ENCODE results near the gene TGFBR3L. TPM values are rescaled to one million over a fixed set of nuclear protein-coding genes. Genes with fewer than 3 reads are reported as not detected.
A peak's percentile ranks its signal among the peaks of the same experiment; 100 is the strongest.

TGFBR3L gene
- total and polyA plus RNA-seq, 2 of the 13 experiments (the other 11 are each of a cell fraction or from before 2014, with no cell fraction given) = 0.20 to 1.0 TPM

- TF ChIP-seq, protein P1, sequence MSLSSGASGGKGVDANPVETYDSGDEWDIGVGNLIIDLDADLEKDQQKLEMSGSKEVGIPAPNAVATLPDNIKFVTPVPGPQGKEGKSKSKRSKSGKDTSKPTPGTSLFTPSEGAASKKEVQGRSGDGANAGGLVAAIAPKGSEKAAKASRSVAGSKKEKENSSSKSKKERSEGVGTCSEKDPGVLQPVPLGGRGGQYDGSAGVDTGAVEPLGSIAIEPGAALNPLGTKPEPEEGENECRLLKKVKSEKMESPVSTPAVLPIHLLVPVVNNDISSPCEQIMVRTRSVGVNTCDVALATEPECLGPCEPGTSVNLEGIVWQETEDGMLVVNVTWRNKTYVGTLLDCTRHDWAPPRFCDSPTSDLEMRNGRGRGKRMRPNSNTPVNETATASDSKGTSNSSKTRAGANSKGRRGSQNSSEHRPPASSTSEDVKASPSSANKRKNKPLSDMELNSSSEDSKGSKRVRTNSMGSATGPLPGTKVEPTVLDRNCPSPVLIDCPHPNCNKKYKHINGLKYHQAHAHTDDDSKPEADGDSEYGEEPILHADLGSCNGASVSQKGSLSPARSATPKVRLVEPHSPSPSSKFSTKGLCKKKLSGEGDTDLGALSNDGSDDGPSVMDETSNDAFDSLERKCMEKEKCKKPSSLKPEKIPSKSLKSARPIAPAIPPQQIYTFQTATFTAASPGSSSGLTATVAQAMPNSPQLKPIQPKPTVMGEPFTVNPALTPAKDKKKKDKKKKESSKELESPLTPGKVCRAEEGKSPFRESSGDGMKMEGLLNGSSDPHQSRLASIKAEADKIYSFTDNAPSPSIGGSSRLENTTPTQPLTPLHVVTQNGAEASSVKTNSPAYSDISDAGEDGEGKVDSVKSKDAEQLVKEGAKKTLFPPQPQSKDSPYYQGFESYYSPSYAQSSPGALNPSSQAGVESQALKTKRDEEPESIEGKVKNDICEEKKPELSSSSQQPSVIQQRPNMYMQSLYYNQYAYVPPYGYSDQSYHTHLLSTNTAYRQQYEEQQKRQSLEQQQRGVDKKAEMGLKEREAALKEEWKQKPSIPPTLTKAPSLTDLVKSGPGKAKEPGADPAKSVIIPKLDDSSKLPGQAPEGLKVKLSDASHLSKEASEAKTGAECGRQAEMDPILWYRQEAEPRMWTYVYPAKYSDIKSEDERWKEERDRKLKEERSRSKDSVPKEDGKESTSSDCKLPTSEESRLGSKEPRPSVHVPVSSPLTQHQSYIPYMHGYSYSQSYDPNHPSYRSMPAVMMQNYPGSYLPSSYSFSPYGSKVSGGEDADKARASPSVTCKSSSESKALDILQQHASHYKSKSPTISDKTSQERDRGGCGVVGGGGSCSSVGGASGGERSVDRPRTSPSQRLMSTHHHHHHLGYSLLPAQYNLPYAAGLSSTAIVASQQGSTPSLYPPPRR (CRISPR knock-in tag; IDR thresholded peaks at IDR 0.05; ENCODE audit: borderline replicate concordance) = no peak
- TF ChIP-seq ZNF326 (CRISPR knock-in tag; IDR thresholded peaks at IDR 0.05; ENCODE audit: borderline replicate concordance) = no peak
- TF ChIP-seq LRRFIP1 (CRISPR knock-in tag; conservative IDR thresholded peaks at IDR 0.05) = no peak
- TF ChIP-seq, protein P2, sequence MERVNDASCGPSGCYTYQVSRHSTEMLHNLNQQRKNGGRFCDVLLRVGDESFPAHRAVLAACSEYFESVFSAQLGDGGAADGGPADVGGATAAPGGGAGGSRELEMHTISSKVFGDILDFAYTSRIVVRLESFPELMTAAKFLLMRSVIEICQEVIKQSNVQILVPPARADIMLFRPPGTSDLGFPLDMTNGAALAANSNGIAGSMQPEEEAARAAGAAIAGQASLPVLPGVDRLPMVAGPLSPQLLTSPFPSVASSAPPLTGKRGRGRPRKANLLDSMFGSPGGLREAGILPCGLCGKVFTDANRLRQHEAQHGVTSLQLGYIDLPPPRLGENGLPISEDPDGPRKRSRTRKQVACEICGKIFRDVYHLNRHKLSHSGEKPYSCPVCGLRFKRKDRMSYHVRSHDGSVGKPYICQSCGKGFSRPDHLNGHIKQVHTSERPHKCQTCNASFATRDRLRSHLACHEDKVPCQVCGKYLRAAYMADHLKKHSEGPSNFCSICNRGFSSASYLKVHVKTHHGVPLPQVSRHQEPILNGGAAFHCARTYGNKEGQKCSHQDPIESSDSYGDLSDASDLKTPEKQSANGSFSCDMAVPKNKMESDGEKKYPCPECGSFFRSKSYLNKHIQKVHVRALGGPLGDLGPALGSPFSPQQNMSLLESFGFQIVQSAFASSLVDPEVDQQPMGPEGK (CRISPR knock-in tag; IDR thresholded peaks at IDR 0.05) = peak; percentile 83
- 0 out of 2 replicates have a peak, but pooled peaks have one; percentile 14 for TF ChIP-seq KDM6A (CRISPR knock-in tag; IDR thresholded peaks at IDR 0.05; ENCODE audit: low read depth)
- TF ChIP-seq ZNF761 (CRISPR knock-in tag; conservative IDR thresholded peaks at IDR 0.05) = 0 out of 2 replicates have a peak, but pooled peaks have one; percentile 7
- TF ChIP-seq PHF21A (CRISPR knock-in tag; IDR thresholded peaks at IDR 0.05) = 0 out of 2 replicates have a peak, but pooled peaks have one; percentile 40
- TF ChIP-seq, protein P3, sequence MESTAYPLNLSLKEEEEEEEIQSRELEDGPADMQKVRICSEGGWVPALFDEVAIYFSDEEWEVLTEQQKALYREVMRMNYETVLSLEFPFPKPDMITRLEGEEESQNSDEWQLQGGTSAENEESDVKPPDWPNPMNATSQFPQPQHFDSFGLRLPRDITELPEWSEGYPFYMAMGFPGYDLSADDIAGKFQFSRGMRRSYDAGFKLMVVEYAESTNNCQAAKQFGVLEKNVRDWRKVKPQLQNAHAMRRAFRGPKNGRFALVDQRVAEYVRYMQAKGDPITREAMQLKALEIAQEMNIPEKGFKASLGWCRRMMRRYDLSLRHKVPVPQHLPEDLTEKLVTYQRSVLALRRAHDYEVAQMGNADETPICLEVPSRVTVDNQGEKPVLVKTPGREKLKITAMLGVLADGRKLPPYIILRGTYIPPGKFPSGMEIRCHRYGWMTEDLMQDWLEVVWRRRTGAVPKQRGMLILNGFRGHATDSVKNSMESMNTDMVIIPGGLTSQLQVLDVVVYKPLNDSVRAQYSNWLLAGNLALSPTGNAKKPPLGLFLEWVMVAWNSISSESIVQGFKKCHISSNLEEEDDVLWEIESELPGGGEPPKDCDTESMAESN (CRISPR knock-in tag; conservative IDR thresholded peaks at IDR 0.05) = peak; percentile 49; the same call in 1 of the 2 replicates
- 0 out of 2 replicates have a peak, but pooled peaks have one; percentile 22 for TF ChIP-seq ZNF367 (CRISPR knock-in tag; IDR thresholded peaks at IDR 0.05; ENCODE audit: borderline replicate concordance)
- TF ChIP-seq RCOR2 (CRISPR knock-in tag; IDR thresholded peaks at IDR 0.05) = 0 out of 2 replicates have a peak, but pooled peaks have one; percentile 18
- TF ChIP-seq RFX5 (IDR thresholded peaks at IDR 0.05; ENCODE audit: low read depth, low read length) = no peak
- TF ChIP-seq LCORL (IDR thresholded peaks at IDR 0.05) = no peak
- no peak for TF ChIP-seq LCORL (CRISPR knock-in tag; IDR thresholded peaks at IDR 0.05)
- TF ChIP-seq KMT2B (CRISPR knock-in tag; IDR thresholded peaks at IDR 0.05) = no peak
- 0 out of 2 replicates have a peak, but pooled peaks have one; percentile 11 for TF ChIP-seq ZSCAN21 (CRISPR knock-in tag; IDR thresholded peaks at IDR 0.05; ENCODE audit: borderline replicate concordance)
- peak; percentile 37; the same call in 1 of the 2 replicates for TF ChIP-seq ZNF629 (CRISPR knock-in tag; conservative IDR thresholded peaks at IDR 0.05)
- TF ChIP-seq ZNF780A (CRISPR knock-in tag; IDR thresholded peaks at IDR 0.05) = no peak
- TF ChIP-seq ZNF776 (CRISPR knock-in tag; IDR thresholded peaks at IDR 0.05) = no peak
Measured at GRCh38 chr19:7887408-7888144, 27.1 kb upstream of the TGFBR3L start (continued).

Data from HepG2 (cell line).